Pericardium fibroblast (primary cell): ENCODE data around the gene ACTC1. TPM values are rescaled to one million over a fixed set of nuclear protein-coding genes. Genes with fewer than 3 reads are reported as not detected.

Experiments
- total RNA-seq: library from RNA; depleted of rRNA; stranded (reverse); fragments of >200 nt; gene quantifications from 2 replicates; pipeline ENCODE4 v1.2.3, GENCODE V29; 2015

ACTC1 gene
- total RNA-seq, result 0.12 and 70.4 TPM in 2 replicates

GRCh38 chr15:34795267-34796081 is at the start of gene ACTC1:
ACTC1 (minus strand) TSS chr15:34795549; CDS start chr15:34794808, 741 bp downstream.

GRCh38 chr15:34754674-34755418 is 40.5 kb downstream of the ACTC1 start, which contains the start of gene GJD2:
GJD2 (minus strand) TSS chr15:34754998; CDS start chr15:34754488, 510 bp downstream.

Other genes with a start within 250 kb of the ACTC1 start
- gene GOLGA8B, start 211.9 kb downstream of the ACTC1 start, total RNA-seq, result 8.3 and 9.2 TPM in 2 replicates
- gene GJD2, start 40.6 kb downstream of the ACTC1 start, total RNA-seq, result not detected in 2 replicates
- 14.7 and 19.1 TPM in 2 replicates for gene AQR, start 174.2 kb upstream of the ACTC1 start, total RNA-seq
- 13.3 and 16.7 TPM in 2 replicates for gene ZNF770, start 192.7 kb upstream of the ACTC1 start, total RNA-seq